ENCODE measurements around the gene PTGER3.
"Not testable (repeated sequence)": the region's sequence is repeated elsewhere in the genome, so short reads cannot be mapped to it uniquely, and the experiment has no call there.

Gene PTGER3

GRCh38 chr1:70945676-70946075, 101.9 kb downstream of the PTGER3 start:
- in situ Hi-C loops (cut with MboI; ENCODE audit: low pct_unique_long_range_greater_than_20kb, low sequenced_read_pairs, unreplicated experiment): no loop called here
- TF ChIP-seq CTCF (IDR thresholded peaks at IDR 0.05; ENCODE audit: extremely low read depth, insufficient read depth, missing control alignments): no peak

GRCh38 chr1:70945251-70945650, 102.4 kb downstream of the PTGER3 start:
- no peak for DNase-seq (ENCODE audit: low spot score)
- no peak for TF ChIP-seq CTCF (IDR thresholded peaks at IDR 0.05; ENCODE audit: extremely low read depth, insufficient read depth, missing control alignments)
- in situ Hi-C loops (cut with MboI; ENCODE audit: low pct_unique_long_range_greater_than_20kb, low sequenced_read_pairs, unreplicated experiment): no loop called here

More at GRCh38 chr1:70945676-70946075, 101.9 kb downstream of the PTGER3 start:
- no peak for DNase-seq (ENCODE audit: low spot score)

GRCh38 chr1:70941563-70941962, 106.1 kb downstream of the PTGER3 start:
- no peak for DNase-seq (ENCODE audit: low spot score)
- TF ChIP-seq CTCF (IDR thresholded peaks at IDR 0.05; ENCODE audit: extremely low read depth, insufficient read depth, missing control alignments): no peak
- in situ Hi-C loops (cut with MboI; ENCODE audit: low pct_unique_long_range_greater_than_20kb, low sequenced_read_pairs, unreplicated experiment): no loop called here

GRCh38 chr1:70940398-70940797, 107.2 kb downstream of the PTGER3 start:
- in situ Hi-C loops (cut with MboI; ENCODE audit: low pct_unique_long_range_greater_than_20kb, low sequenced_read_pairs, unreplicated experiment); DNase-seq (ENCODE audit: low spot score): not testable (repeated sequence)

GRCh38 chr1:70934194-70934961, 113.2 kb downstream of the PTGER3 start:
- no peak for TF ChIP-seq CTCF (IDR thresholded peaks at IDR 0.05; ENCODE audit: extremely low read depth, insufficient read depth, missing control alignments)
- in situ Hi-C loops (cut with MboI; ENCODE audit: low pct_unique_long_range_greater_than_20kb, low sequenced_read_pairs, unreplicated experiment): no loop called here
- no peak for DNase-seq (ENCODE audit: low spot score)

GRCh38 chr1:70930062-70930461, 117.6 kb downstream of the PTGER3 start:
- in situ Hi-C loops (cut with MboI; ENCODE audit: low pct_unique_long_range_greater_than_20kb, low sequenced_read_pairs, unreplicated experiment): no loop called here
- TF ChIP-seq CTCF (IDR thresholded peaks at IDR 0.05; ENCODE audit: extremely low read depth, insufficient read depth, missing control alignments): no peak
- no peak for DNase-seq (ENCODE audit: low spot score)

GRCh38 chr1:70922196-70922595, 125.4 kb downstream of the PTGER3 start:
- DNase-seq (ENCODE audit: low spot score): no peak
- TF ChIP-seq CTCF (IDR thresholded peaks at IDR 0.05; ENCODE audit: extremely low read depth, insufficient read depth, missing control alignments): no peak
- in situ Hi-C loops (cut with MboI; ENCODE audit: low pct_unique_long_range_greater_than_20kb, low sequenced_read_pairs, unreplicated experiment): no loop called here
